Fibroblast of upper back skin (primary cell): ENCODE results near the gene CCR7.
"Not testable (repeated sequence)": the region's sequence is repeated elsewhere in the genome, so short reads cannot be mapped to it uniquely, and the experiment has no call there.

Experiments
- DNase-seq: peaks from one replicate; pipeline ENCODE4 v3.0.0-alpha.2; 2013

CCR7 gene

GRCh38 chr17:40596261-40596919, 31.1 kb upstream of the CCR7 start:
- no peak for DNase-seq

- DNase-seq = no peak
Observed at GRCh38 chr17:40590742-40591141, 25.5 kb upstream of the CCR7 start.

- DNase-seq = no peak
Observed at GRCh38 chr17:40588552-40588951, 23.3 kb upstream of the CCR7 start.

DNA sequence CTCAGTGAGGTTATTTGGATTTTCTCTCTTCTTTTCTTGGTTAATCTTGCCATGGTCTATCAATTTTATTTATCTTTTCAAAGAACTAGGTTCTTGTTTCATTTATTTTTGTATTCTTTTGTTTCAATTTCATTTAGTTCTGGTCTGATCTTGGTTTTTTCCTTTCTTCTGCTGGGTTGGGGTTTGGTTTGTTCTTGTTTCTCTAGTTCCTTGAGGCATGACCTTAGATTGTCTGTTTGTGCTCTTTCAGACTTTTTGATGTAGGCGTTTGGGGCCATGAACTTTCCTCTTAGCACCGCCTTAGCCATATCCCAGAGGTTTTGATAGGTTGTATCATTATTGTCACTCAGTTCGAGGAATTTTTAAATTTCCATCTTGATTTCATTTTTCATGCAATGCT, 21.0 kb upstream of the CCR7 start:
- DNase-seq = not testable (repeated sequence)

DNA sequence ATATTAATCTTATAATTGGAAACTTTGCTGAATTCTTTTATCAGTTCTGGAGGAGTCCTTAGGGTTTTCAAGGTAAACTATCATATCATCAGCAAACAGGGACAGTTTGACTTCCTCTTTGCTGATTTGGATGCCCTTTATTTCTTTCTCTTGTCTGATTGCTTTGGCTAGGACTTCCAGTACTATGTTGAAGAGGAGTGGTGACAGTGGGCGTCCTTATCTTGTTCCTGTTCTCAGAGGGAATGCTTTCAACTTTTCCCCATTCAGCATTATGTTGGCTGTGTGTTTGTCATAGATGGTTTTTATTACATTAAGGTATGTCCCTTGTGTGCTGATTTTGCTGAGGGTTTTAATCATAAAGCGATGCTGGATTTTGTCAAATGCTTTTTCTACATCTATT, 19.7 kb upstream of the CCR7 start:
- DNase-seq = not testable (repeated sequence)

- no peak for DNase-seq
Observed at GRCh38 chr17:40582328-40582901, 17.1 kb upstream of the CCR7 start.

GRCh38 chr17:40580140-40580539, 14.9 kb upstream of the CCR7 start:
- DNase-seq = no peak

DNA sequence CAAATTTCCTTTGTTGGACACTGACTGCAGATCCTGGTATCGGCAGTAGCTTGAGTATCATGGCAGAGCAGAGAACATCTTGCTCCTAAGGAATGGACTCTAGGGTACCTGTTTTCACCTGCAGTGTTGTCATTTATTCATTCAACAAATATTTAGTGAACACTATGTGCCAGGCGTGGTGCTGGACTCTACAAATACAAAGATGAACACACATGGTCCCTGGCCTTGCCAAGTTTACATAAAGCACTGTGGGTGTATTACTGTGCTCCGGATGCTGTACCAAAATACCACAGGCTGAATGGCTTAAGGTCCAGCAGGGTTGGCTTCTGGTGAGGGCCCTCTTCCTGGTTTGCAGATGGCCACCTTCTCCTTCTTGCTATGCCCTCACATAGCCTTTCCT, 14.2 kb upstream of the CCR7 start:
- DNase-seq = no peak

- no peak for DNase-seq
Observed at GRCh38 chr17:40577611-40578065, 12.4 kb upstream of the CCR7 start.

- no peak for DNase-seq
Observed at GRCh38 chr17:40576113-40576740, 11.0 kb upstream of the CCR7 start.

- DNase-seq = no peak
Observed at GRCh38 chr17:40574292-40574691, 9.0 kb upstream of the CCR7 start.

DNA sequence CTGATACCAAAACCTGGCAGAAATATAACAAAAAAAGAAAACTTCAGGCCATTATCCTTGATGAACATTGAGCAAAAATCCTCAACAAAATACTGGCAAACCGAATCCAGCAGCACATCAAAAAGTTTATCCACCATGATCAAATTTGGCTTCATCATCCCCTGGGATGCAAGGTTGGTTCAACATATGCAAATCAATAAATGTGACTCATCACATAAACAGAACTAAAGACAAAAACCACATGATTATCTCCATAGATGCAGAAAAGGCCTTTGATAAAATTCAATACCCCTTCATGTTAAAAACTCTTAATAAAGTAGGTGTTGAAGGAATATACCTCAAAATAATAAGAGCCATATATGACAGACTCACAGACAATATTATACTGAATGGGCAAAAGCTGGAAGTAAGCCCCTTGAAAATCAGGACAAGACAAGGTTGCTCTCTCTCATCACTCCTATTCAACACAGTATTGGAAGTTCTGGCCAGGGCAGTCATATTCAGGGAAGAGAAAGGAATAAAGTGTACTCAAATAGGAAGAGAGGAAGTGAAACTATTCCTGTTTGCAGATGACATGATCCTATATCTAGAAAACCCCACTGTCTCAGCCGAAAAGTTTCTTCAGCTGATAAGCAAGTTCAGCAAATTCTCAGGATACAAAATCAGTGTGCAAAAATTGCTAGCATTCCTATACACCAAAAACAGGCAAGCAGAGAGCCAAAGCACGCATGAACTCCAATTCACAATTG, 7.1 kb upstream of the CCR7 start:
- DNase-seq = not testable (repeated sequence)

- no peak for DNase-seq
Observed at GRCh38 chr17:40568074-40568836, 3.0 kb upstream of the CCR7 start.

GRCh38 chr17:40567377-40567776, 2.1 kb upstream of the CCR7 start:
- no peak for DNase-seq

GRCh38 chr17:40565769-40566409, 617 bp upstream of the CCR7 start:
- DNase-seq = no peak

GRCh38 chr17:40564195-40564882, 933 bp downstream of the CCR7 start:
- no peak for DNase-seq

- no peak for DNase-seq
Observed at GRCh38 chr17:40563220-40564052, 1.8 kb downstream of the CCR7 start.

DNA sequence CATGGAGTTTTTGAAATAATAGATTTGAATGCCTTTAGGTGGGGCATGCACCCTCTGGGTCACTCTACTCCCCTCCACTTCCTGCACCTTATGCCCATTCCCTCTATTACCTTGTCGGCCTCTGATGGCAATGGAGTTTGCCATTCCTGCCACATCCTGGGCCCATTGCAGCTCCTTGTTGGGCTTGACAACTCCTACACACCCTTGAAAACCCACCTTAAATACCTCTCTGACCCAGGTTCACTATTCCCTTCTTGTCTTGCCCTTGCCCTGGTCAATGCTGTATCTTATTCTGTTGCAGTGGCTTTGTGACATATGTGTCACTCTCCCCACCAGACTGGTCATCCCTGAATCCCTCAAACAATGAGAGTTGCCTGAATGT, 2.4 kb downstream of the CCR7 start:
- no peak for DNase-seq

DNA sequence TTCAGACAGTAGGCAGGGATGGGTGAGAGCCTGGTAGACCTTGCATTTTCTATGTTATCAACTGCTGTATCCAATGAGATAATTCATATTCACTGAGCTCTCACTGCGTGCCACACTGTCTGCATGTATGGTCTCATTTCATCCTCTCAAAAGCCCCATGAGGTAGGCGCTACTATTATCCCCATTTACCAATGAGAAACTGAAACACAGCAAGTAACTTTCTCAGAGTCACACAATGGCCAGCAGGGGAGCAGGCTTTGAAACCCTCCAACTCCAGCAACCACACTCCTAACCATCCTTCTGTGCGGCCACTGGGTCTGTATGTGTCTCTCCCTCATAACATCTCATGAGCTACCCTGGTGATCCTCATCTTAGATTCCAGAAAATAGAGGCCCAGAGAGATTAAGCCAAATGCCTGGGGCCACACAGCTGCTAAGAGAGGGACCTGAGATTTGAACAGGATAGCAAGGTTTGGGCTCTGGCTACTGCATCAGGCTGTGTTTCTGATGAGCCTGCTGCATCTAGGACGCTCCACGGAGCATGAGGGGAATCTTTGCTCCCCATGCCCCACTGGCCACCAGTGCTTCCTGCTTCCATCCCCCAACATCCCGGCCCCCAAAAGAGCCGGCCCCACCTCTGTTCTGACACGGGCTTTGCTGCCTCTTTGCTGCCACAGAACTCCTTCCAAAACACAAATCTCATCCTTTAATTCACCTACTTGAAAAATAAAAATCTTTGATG, 3.2 kb downstream of the CCR7 start:
- no peak for DNase-seq

DNA sequence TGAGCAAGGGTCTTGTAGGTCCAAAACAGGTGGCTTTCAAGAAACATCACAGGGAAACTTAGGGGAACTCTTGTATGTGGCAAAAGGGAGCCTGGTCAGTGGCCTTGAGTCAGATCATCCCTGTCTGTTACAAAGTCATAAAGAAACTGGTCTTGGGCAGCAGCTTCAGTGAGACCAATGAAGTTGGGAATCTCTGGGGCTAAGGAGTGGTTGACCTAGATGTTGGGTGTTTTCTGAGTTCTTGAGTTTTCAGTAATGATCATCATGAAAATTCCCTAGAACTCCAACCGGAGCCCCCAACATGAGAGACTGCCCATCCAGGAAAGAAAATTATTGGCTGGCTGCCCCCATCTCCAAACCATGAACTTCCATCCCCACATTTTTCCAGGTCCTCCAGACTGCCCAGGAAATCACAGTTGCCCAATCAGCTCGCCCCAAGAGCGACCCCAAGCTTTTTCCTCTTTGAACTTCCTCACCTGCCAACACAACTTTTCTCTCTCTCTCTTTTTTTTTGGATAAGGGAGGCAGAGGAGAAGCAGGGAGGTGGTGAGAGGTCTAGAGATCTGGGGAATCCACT, 3.9 kb downstream of the CCR7 start:
- no peak for DNase-seq
